ENCODE results near the gene LCOR.
"Not testable (repeated sequence)": the region's sequence is repeated elsewhere in the genome, so short reads cannot be mapped to it uniquely, and the experiment has no call there.

The LCOR gene

GRCh38 chr10:96818971-96819370 is 13.1 kb upstream of the LCOR start:
- DNase-seq; H3K4me1 ChIP-seq (ENCODE audit: control insufficient read depth, insufficient read depth, low read depth, low read length); H3K9ac ChIP-seq (ENCODE audit: low read length); H3K23ac ChIP-seq (ENCODE audit: low read length in 2 of 2); H4K91ac ChIP-seq (ENCODE audit: low read length); H2BK12ac ChIP-seq (ENCODE audit: low read length in 2 of 2); H3K18ac ChIP-seq (ENCODE audit: low read depth in 1 of 2, low read length in 2 of 2); H3K79me1 ChIP-seq (replicated peaks; ENCODE audit: low read length, poor library complexity, severe bottlenecking); H3K4ac ChIP-seq (ENCODE audit: low read depth in 1 of 2, low read length in 2 of 2); H2AFZ ChIP-seq (ENCODE audit: low read depth, low read length); H3K4me3 ChIP-seq (ENCODE audit: insufficient read depth in 1 of 2, low read depth in 1 of 2, low read length in 2 of 2); H3K27ac ChIP-seq (ENCODE audit: low read length, poor library complexity, severe bottlenecking); H4K8ac ChIP-seq (ENCODE audit: low read length); H3K4me2 ChIP-seq (ENCODE audit: low read length, poor library complexity, severe bottlenecking); H2AK5ac ChIP-seq (ENCODE audit: low read length, severe bottlenecking); H2BK15ac ChIP-seq (ENCODE audit: low read depth, poor library complexity, severe bottlenecking); H3K14ac ChIP-seq (ENCODE audit: low read length in 2 of 2); H3K36me3 ChIP-seq (ENCODE audit: control insufficient read depth in 1 of 2, insufficient read depth in 2 of 2, low read depth in 1 of 2, low read length in 2 of 2); H2BK120ac ChIP-seq (ENCODE audit: low read depth, low read length); H2BK5ac ChIP-seq (ENCODE audit: low read depth, low read length, poor library complexity, severe bottlenecking); H3K9me3 ChIP-seq (ENCODE audit: control insufficient read depth, low read length); H3K27me3 ChIP-seq (ENCODE audit: control insufficient read depth in 1 of 2, insufficient read depth in 1 of 2, low read length in 2 of 2): not testable (repeated sequence)
- WGBS, result 91% methylated on average over 12 of the region's 12 CpGs

GRCh38 chr10:96820765-96821164 is 11.3 kb upstream of the LCOR start:
- Histone ChIP-seq H2AFZ (ENCODE audit: low read depth, low read length) (peak overlapping the region; percentile 14), H2BK120ac (ENCODE audit: low read depth, low read length) (no peak overlapping the region), H3K4me2 (ENCODE audit: low read length, poor library complexity, severe bottlenecking) (no peak overlapping the region), H3K4ac (ENCODE audit: low read depth in 1 of 2, low read length in 2 of 2) (no peak overlapping the region), H2BK15ac (ENCODE audit: low read depth, poor library complexity, severe bottlenecking) (no peak overlapping the region), H3K27ac (ENCODE audit: low read length, poor library complexity, severe bottlenecking) (no peak overlapping the region), H3K27me3 (ENCODE audit: control insufficient read depth in 1 of 2, insufficient read depth in 1 of 2, low read length in 2 of 2) (no peaks in the 10 kb centered on the region), H3K9ac (ENCODE audit: low read length) (no peak overlapping the region), H2AK5ac (ENCODE audit: low read length, severe bottlenecking) (no peak overlapping the region), H3K4me1 (ENCODE audit: control insufficient read depth, insufficient read depth, low read depth, low read length) (no peaks in the 10 kb centered on the region), H4K8ac (ENCODE audit: low read length) (no peak overlapping the region), H3K4me3 (ENCODE audit: insufficient read depth in 1 of 2, low read depth in 1 of 2, low read length in 2 of 2) (no peak overlapping the region), H4K91ac (ENCODE audit: low read length) (no peak overlapping the region), H2BK12ac (ENCODE audit: low read length in 2 of 2) (no peak overlapping the region), H3K9me3 (ENCODE audit: control insufficient read depth, low read length) (no peaks in the 10 kb centered on the region), H3K23ac (ENCODE audit: low read length in 2 of 2) (no peak overlapping the region), H3K14ac (ENCODE audit: low read length in 2 of 2) (no peak overlapping the region), H3K36me3 (ENCODE audit: control insufficient read depth in 1 of 2, insufficient read depth in 2 of 2, low read depth in 1 of 2, low read length in 2 of 2) (no peaks in the 10 kb centered on the region), H3K18ac (ENCODE audit: low read depth in 1 of 2, low read length in 2 of 2) (no peak overlapping the region), H3K79me1 (replicated peaks; ENCODE audit: low read length, poor library complexity, severe bottlenecking) (no peaks in the 10 kb centered on the region), H2BK5ac (ENCODE audit: low read depth, low read length, poor library complexity, severe bottlenecking) (no peak overlapping the region)
- DNase-seq, result no peak
- WGBS, result 85% methylated on average over 5 of the region's 5 CpGs

- H4K91ac ChIP-seq (ENCODE audit: low read length), result no peak overlapping the region
- H3K18ac ChIP-seq (ENCODE audit: low read depth in 1 of 2, low read length in 2 of 2), result no peak overlapping the region
- DNase-seq, result no peak
- 85% methylated on average over 1 of the region's 1 CpG for WGBS
- no peaks in the 10 kb centered on the region for H3K36me3 ChIP-seq (ENCODE audit: control insufficient read depth in 1 of 2, insufficient read depth in 2 of 2, low read depth in 1 of 2, low read length in 2 of 2)
- H4K8ac ChIP-seq (ENCODE audit: low read length), result no peak overlapping the region
- no peak overlapping the region for H3K9ac ChIP-seq (ENCODE audit: low read length)
- no peak overlapping the region for H2BK15ac ChIP-seq (ENCODE audit: low read depth, poor library complexity, severe bottlenecking)
- H3K23ac ChIP-seq (ENCODE audit: low read length in 2 of 2), result no peak overlapping the region
- no peak overlapping the region for H2AK5ac ChIP-seq (ENCODE audit: low read length, severe bottlenecking)
- H2BK120ac ChIP-seq (ENCODE audit: low read depth, low read length), result no peak overlapping the region
- no peak overlapping the region for H3K14ac ChIP-seq (ENCODE audit: low read length in 2 of 2)
- H3K79me1 ChIP-seq (replicated peaks; ENCODE audit: low read length, poor library complexity, severe bottlenecking), result peaks cover 3% of the 10 kb centered on the region
- H2AFZ ChIP-seq (ENCODE audit: low read depth, low read length), result no peak overlapping the region
- H2BK12ac ChIP-seq (ENCODE audit: low read length in 2 of 2), result no peak overlapping the region
- H3K4me1 ChIP-seq (ENCODE audit: control insufficient read depth, insufficient read depth, low read depth, low read length), result no peaks in the 10 kb centered on the region
- no peak overlapping the region for H2BK5ac ChIP-seq (ENCODE audit: low read depth, low read length, poor library complexity, severe bottlenecking)
- no peak overlapping the region for H3K4me3 ChIP-seq (ENCODE audit: insufficient read depth in 1 of 2, low read depth in 1 of 2, low read length in 2 of 2)
- H3K4ac ChIP-seq (ENCODE audit: low read depth in 1 of 2, low read length in 2 of 2), result no peak overlapping the region
- H3K27ac ChIP-seq (ENCODE audit: low read length, poor library complexity, severe bottlenecking), result no peak overlapping the region
- no peak overlapping the region for H3K4me2 ChIP-seq (ENCODE audit: low read length, poor library complexity, severe bottlenecking)
- peaks cover 0 to 8% of the 10 kb centered on the region in 2 experiments for H3K27me3 ChIP-seq (ENCODE audit: control insufficient read depth in 1 of 2, insufficient read depth in 1 of 2, low read length in 2 of 2)
- no peaks in the 10 kb centered on the region for H3K9me3 ChIP-seq (ENCODE audit: control insufficient read depth, low read length)
Observed at GRCh38 chr10:96826438-96826837, 5.7 kb upstream of the LCOR start.

- no peak overlapping the region for H3K9ac ChIP-seq (ENCODE audit: low read length)
- H4K8ac ChIP-seq (ENCODE audit: low read length), result no peak overlapping the region
- H2BK15ac ChIP-seq (ENCODE audit: low read depth, poor library complexity, severe bottlenecking), result no peak overlapping the region
- H3K79me1 ChIP-seq (replicated peaks; ENCODE audit: low read length, poor library complexity, severe bottlenecking), result peaks cover 3% of the 10 kb centered on the region
- H2BK5ac ChIP-seq (ENCODE audit: low read depth, low read length, poor library complexity, severe bottlenecking), result no peak overlapping the region
- no peak overlapping the region for H3K27ac ChIP-seq (ENCODE audit: low read length, poor library complexity, severe bottlenecking)
- no peaks in the 10 kb centered on the region for H3K4me1 ChIP-seq (ENCODE audit: control insufficient read depth, insufficient read depth, low read depth, low read length)
- H3K4me3 ChIP-seq (ENCODE audit: insufficient read depth in 1 of 2, low read depth in 1 of 2, low read length in 2 of 2), result no peak overlapping the region
- no peak overlapping the region for H3K18ac ChIP-seq (ENCODE audit: low read depth in 1 of 2, low read length in 2 of 2)
- no peak for DNase-seq
- no peak overlapping the region for H2BK12ac ChIP-seq (ENCODE audit: low read length in 2 of 2)
- H3K36me3 ChIP-seq (ENCODE audit: control insufficient read depth in 1 of 2, insufficient read depth in 2 of 2, low read depth in 1 of 2, low read length in 2 of 2), result no peaks in the 10 kb centered on the region
- 89% methylated on average over 5 of the region's 5 CpGs for WGBS
- peaks cover 0 to 8% of the 10 kb centered on the region in 2 experiments for H3K27me3 ChIP-seq (ENCODE audit: control insufficient read depth in 1 of 2, insufficient read depth in 1 of 2, low read length in 2 of 2)
- no peak overlapping the region for H3K14ac ChIP-seq (ENCODE audit: low read length in 2 of 2)
- no peak overlapping the region for H3K23ac ChIP-seq (ENCODE audit: low read length in 2 of 2)
- H2AFZ ChIP-seq (ENCODE audit: low read depth, low read length), result no peak overlapping the region
- H3K4ac ChIP-seq (ENCODE audit: low read depth in 1 of 2, low read length in 2 of 2), result no peak overlapping the region
- H2AK5ac ChIP-seq (ENCODE audit: low read length, severe bottlenecking), result no peak overlapping the region
- H4K91ac ChIP-seq (ENCODE audit: low read length), result no peak overlapping the region
- no peak overlapping the region for H3K4me2 ChIP-seq (ENCODE audit: low read length, poor library complexity, severe bottlenecking)
- no peak overlapping the region for H2BK120ac ChIP-seq (ENCODE audit: low read depth, low read length)
- H3K9me3 ChIP-seq (ENCODE audit: control insufficient read depth, low read length), result no peaks in the 10 kb centered on the region
Observed at GRCh38 chr10:96828609-96829008, 3.5 kb upstream of the LCOR start.
